Activated naive CD4-positive, alpha-beta T cell treated with anti-CD3 and anti-CD28 coated beads for 36 hours (primary cell): ENCODE results near the gene SAMD5. TPM values are rescaled to one million over a fixed set of nuclear protein-coding genes. Genes with fewer than 3 reads are reported as not detected.

ENCODE experiments used
- CTCF ChIA-PET: fragments of 350-600 bp; sonication (Branson Sonifier 250); formaldehyde crosslinking; loops from one replicate; lab custom pipeline; 2021; ENCODE audit warnings: antibody characterized with exemption; lab: Charles Lee
- DNase-seq: peaks from one replicate; pipeline ENCODE4 v3.0.0-alpha.2; 2020
- H3K27ac Mint-ChIP-seq: one replicate; pipeline ENCODE4 v1.8.0; 2021; ENCODE audit warnings: mild to moderate bottlenecking, mixed read lengths
- H3K27me3 Mint-ChIP-seq: one replicate; pipeline ENCODE4 v1.8.0; 2021; ENCODE audit warnings: low read depth, mixed read lengths
- H3K36me3 Mint-ChIP-seq: one replicate; pipeline ENCODE4 v1.8.0; 2021; ENCODE audit warnings: low read depth, mixed read lengths
- H3K4me1 Mint-ChIP-seq: one replicate; pipeline ENCODE4 v1.8.0; 2021; ENCODE audit warnings: low read depth, mixed read lengths
- H3K4me3 Mint-ChIP-seq: one replicate; pipeline ENCODE4 v1.8.0; 2021; ENCODE audit warnings: mild to moderate bottlenecking, moderate library complexity, mixed read lengths
- H3K9me3 Mint-ChIP-seq: one replicate; pipeline ENCODE4 v1.8.0; 2021; ENCODE audit warnings: mixed read lengths
- intact Hi-C: fragments of 100-400 bp; cut with micrococcal nuclease; formaldehyde crosslinking; loops from one replicate; pipeline ENCODE4 v1.15.1; 2023
- total RNA-seq, 2 experiments: library from RNA; stranded (reverse); gene quantifications; one replicate each; pipeline ENCODE4 v1.2.3, GENCODE V29; 2021

SAMD5 gene
- total RNA-seq, 2 experiments from 2014 or later = not detected

GRCh38 chr6:147579667-147580066, 71.2 kb downstream of the SAMD5 start:
- no peak for DNase-seq
- CTCF ChIA-PET = no interaction called here
- Mint-ChIP-seq H3K4me1 (no peaks in the 10 kb centered on the region), H3K27me3 (peaks cover 9% of the 10 kb centered on the region), H3K9me3 (peaks cover 12% of the 10 kb centered on the region), H3K4me3 (no peak overlapping the region), H3K27ac (no peak overlapping the region), H3K36me3 (no peaks in the 10 kb centered on the region)
- intact Hi-C loops = no loop called here

GRCh38 chr6:147582991-147583390, 74.5 kb downstream of the SAMD5 start:
- Mint-ChIP-seq H3K36me3 (no peaks in the 10 kb centered on the region), H3K9me3 (peaks cover 12% of the 10 kb centered on the region), H3K4me1 (no peaks in the 10 kb centered on the region), H3K27ac (no peak overlapping the region), H3K27me3 (peaks cover 7% of the 10 kb centered on the region), H3K4me3 (no peak overlapping the region)
- CTCF ChIA-PET = no interaction called here
- no peak for DNase-seq
- intact Hi-C loops = no loop called here

- Mint-ChIP-seq H3K27me3 (peaks cover 3% of the 10 kb centered on the region), H3K4me3 (no peak overlapping the region), H3K9me3 (peaks cover under 1% of the 10 kb centered on the region), H3K27ac (no peak overlapping the region), H3K4me1 (no peaks in the 10 kb centered on the region), H3K36me3 (no peaks in the 10 kb centered on the region)
- CTCF ChIA-PET = no interaction called here
- no peak for DNase-seq
- intact Hi-C loops = no loop called here
These were observed 76.8 kb downstream of the SAMD5 start for GRCh38 chr6:147585256-147585655.

- H3K27me3 Mint-ChIP-seq = peaks cover 2% of the 10 kb centered on the region
- CTCF ChIA-PET = no interaction called here
- no peaks in the 10 kb centered on the region for H3K4me1 Mint-ChIP-seq
- no peak for DNase-seq
- H3K36me3 Mint-ChIP-seq = no peaks in the 10 kb centered on the region
- H3K9me3 Mint-ChIP-seq = no peaks in the 10 kb centered on the region
- H3K4me3 Mint-ChIP-seq = no peak overlapping the region
- intact Hi-C loops = no loop called here
- H3K27ac Mint-ChIP-seq = no peak overlapping the region
These were observed 77.6 kb downstream of the SAMD5 start for GRCh38 chr6:147586044-147586443.

GRCh38 chr6:147587907-147588306, 79.4 kb downstream of the SAMD5 start:
- H3K27me3 Mint-ChIP-seq = peaks cover 1% of the 10 kb centered on the region
- no peak overlapping the region for H3K4me3 Mint-ChIP-seq
- intact Hi-C loops = no loop called here
- CTCF ChIA-PET = no interaction called here
- H3K36me3 Mint-ChIP-seq = no peaks in the 10 kb centered on the region
- H3K4me1 Mint-ChIP-seq = no peaks in the 10 kb centered on the region
- no peaks in the 10 kb centered on the region for H3K9me3 Mint-ChIP-seq
- DNase-seq = no peak
- H3K27ac Mint-ChIP-seq = no peak overlapping the region

- peaks cover 4% of the 10 kb centered on the region for H3K27me3 Mint-ChIP-seq
- intact Hi-C loops = no loop called here
- no peaks in the 10 kb centered on the region for H3K9me3 Mint-ChIP-seq
- DNase-seq = no peak
- CTCF ChIA-PET = no interaction called here
- H3K4me3 Mint-ChIP-seq = no peak overlapping the region
- H3K4me1 Mint-ChIP-seq = no peaks in the 10 kb centered on the region
- no peak overlapping the region for H3K27ac Mint-ChIP-seq
- no peaks in the 10 kb centered on the region for H3K36me3 Mint-ChIP-seq
These were observed 80.0 kb downstream of the SAMD5 start for GRCh38 chr6:147588469-147588868.

GRCh38 chr6:147589739-147590250, 81.3 kb downstream of the SAMD5 start:
- Mint-ChIP-seq H3K4me1 (no peaks in the 10 kb centered on the region), H3K27ac (no peak overlapping the region), H3K9me3 (no peaks in the 10 kb centered on the region), H3K27me3 (peaks cover 4% of the 10 kb centered on the region), H3K4me3 (no peak overlapping the region), H3K36me3 (no peaks in the 10 kb centered on the region)
- DNase-seq = no peak
- CTCF ChIA-PET = no interaction called here
- intact Hi-C loops = no loop called here

GRCh38 chr6:147595961-147596360, 87.5 kb downstream of the SAMD5 start:
- no peak overlapping the region for H3K4me3 Mint-ChIP-seq
- CTCF ChIA-PET = no interaction called here
- peaks cover 4% of the 10 kb centered on the region for H3K27me3 Mint-ChIP-seq
- H3K9me3 Mint-ChIP-seq = no peaks in the 10 kb centered on the region
- H3K4me1 Mint-ChIP-seq = no peaks in the 10 kb centered on the region
- H3K36me3 Mint-ChIP-seq = no peaks in the 10 kb centered on the region
- intact Hi-C loops = no loop called here
- no peak for DNase-seq
- no peak overlapping the region for H3K27ac Mint-ChIP-seq

GRCh38 chr6:147603392-147604081, 95.0 kb downstream of the SAMD5 start:
- Mint-ChIP-seq H3K27ac (no peak overlapping the region), H3K9me3 (no peaks in the 10 kb centered on the region), H3K27me3 (no peaks in the 10 kb centered on the region), H3K4me1 (no peaks in the 10 kb centered on the region), H3K36me3 (no peaks in the 10 kb centered on the region), H3K4me3 (no peak overlapping the region)
- DNase-seq = no peak
- intact Hi-C loops = no loop called here
- CTCF ChIA-PET = interaction anchor here (0.6 kb wide), 1 partner anchor 9 kb away, joined by 4 read pairs; no protein-coding TSS in a partner anchor

GRCh38 chr6:147604373-147604772, 95.9 kb downstream of the SAMD5 start:
- H3K36me3 Mint-ChIP-seq = no peaks in the 10 kb centered on the region
- no peak overlapping the region for H3K4me3 Mint-ChIP-seq
- CTCF ChIA-PET = interaction anchor here (0.6 kb wide), 1 partner anchor 10 kb away, joined by 4 read pairs; no protein-coding TSS in a partner anchor
- no peaks in the 10 kb centered on the region for H3K4me1 Mint-ChIP-seq
- H3K27me3 Mint-ChIP-seq = no peaks in the 10 kb centered on the region
- no peaks in the 10 kb centered on the region for H3K9me3 Mint-ChIP-seq
- DNase-seq = no peak
- no peak overlapping the region for H3K27ac Mint-ChIP-seq
- intact Hi-C loops = no loop called here

- Mint-ChIP-seq H3K27ac (no peak overlapping the region), H3K36me3 (no peaks in the 10 kb centered on the region), H3K9me3 (no peaks in the 10 kb centered on the region), H3K4me3 (no peak overlapping the region), H3K27me3 (no peaks in the 10 kb centered on the region), H3K4me1 (no peaks in the 10 kb centered on the region)
- intact Hi-C loops = no loop called here
- DNase-seq = no peak
- CTCF ChIA-PET = no interaction called here
These were observed 103.5 kb downstream of the SAMD5 start for GRCh38 chr6:147611992-147612391.

- intact Hi-C loops = no loop called here
- CTCF ChIA-PET = no interaction called here
- Mint-ChIP-seq H3K27me3 (no peaks in the 10 kb centered on the region), H3K4me1 (no peaks in the 10 kb centered on the region), H3K4me3 (no peak overlapping the region), H3K36me3 (no peaks in the 10 kb centered on the region), H3K9me3 (no peaks in the 10 kb centered on the region), H3K27ac (no peak overlapping the region)
- no peak for DNase-seq
These were observed 106.0 kb downstream of the SAMD5 start for GRCh38 chr6:147614501-147614900.

GRCh38 chr6:147615659-147616456, 107.4 kb downstream of the SAMD5 start:
- H3K27ac Mint-ChIP-seq = no peak overlapping the region
- no peaks in the 10 kb centered on the region for H3K9me3 Mint-ChIP-seq
- H3K27me3 Mint-ChIP-seq = no peaks in the 10 kb centered on the region
- no peak overlapping the region for H3K4me3 Mint-ChIP-seq
- CTCF ChIA-PET = no interaction called here
- H3K4me1 Mint-ChIP-seq = no peaks in the 10 kb centered on the region
- intact Hi-C loops = no loop called here
- no peak for DNase-seq
- H3K36me3 Mint-ChIP-seq = no peaks in the 10 kb centered on the region
